ENCODE data around the gene VPS8. TPM values are rescaled to one million over a fixed set of nuclear protein-coding genes. Genes with fewer than 3 reads are reported as not detected.

VPS8 gene
- total RNA-seq, 1 donor, result 95.2 TPM

DNA sequence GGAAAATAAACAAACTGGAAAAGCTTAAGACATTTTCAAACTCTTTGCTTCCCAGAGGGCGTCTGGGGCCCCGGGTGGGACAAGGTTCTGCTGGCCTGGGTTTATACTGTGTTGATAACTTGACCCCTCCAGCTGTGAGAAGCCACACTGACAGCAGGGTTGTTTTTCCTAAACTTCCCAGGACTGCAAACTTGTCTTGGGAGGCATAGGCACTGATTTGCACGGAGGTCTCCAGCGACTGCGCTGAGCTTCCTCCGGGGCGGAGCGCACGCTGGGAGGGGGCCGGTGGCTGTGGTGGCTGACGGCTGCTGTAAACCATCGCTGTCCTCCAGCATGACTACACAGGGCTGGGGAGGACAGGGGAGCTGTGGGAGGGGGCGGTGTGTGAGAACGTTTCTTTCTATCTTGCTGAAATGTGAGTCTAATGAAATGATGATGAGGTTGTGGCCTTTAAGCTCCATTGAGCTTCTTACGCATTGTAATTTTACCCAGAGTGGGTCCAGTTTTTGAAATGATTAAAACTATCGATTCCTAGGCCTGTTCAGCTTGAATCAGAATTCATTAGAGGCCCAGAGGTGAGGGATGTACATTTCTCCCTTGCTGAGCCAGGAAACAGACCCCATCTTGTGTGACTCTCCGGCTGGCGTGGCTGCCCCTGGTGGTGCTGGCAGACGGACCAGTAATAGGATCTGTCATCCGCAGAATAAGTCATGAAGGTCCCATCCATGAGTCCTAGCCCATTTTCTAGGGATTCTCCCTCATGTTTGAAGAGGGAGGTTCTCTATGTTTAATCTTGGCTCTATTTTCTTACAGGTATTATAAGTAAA is 40.5 kb upstream of the VPS8 start:
- Histone ChIP-seq H3K4me3 (ENCODE audit: insufficient read depth, low read length) (no peak overlapping the region), H3K4me1 (ENCODE audit: insufficient read depth, low read length) (no peaks in the 10 kb centered on the region), H4K20me1 (ENCODE audit: insufficient read depth, low read length) (no peaks in the 10 kb centered on the region), H2AFZ (ENCODE audit: low read length) (no peak overlapping the region), H3K79me2 (ENCODE audit: insufficient read depth, low read length) (no peaks in the 10 kb centered on the region), H3K4me2 (ENCODE audit: insufficient read depth, low read length) (no peak overlapping the region), H3K27me3 (ENCODE audit: insufficient read depth, low read length) (peaks cover 12% of the 10 kb centered on the region), H3K9me3 (ENCODE audit: low read depth, low read length) (no peaks in the 10 kb centered on the region), H3K36me3 (ENCODE audit: insufficient read depth, low read length) (no peaks in the 10 kb centered on the region), H3K27ac (ENCODE audit: low read depth, low read length) (no peak overlapping the region)
- DNase-seq (ENCODE audit: insufficient read length, low spot score, missing footprints), result peak; percentile 50
- no peak for TF ChIP-seq CTCF (IDR thresholded peaks at IDR 0.05; ENCODE audit: extremely low read depth, low read depth, low read length)

DNA sequence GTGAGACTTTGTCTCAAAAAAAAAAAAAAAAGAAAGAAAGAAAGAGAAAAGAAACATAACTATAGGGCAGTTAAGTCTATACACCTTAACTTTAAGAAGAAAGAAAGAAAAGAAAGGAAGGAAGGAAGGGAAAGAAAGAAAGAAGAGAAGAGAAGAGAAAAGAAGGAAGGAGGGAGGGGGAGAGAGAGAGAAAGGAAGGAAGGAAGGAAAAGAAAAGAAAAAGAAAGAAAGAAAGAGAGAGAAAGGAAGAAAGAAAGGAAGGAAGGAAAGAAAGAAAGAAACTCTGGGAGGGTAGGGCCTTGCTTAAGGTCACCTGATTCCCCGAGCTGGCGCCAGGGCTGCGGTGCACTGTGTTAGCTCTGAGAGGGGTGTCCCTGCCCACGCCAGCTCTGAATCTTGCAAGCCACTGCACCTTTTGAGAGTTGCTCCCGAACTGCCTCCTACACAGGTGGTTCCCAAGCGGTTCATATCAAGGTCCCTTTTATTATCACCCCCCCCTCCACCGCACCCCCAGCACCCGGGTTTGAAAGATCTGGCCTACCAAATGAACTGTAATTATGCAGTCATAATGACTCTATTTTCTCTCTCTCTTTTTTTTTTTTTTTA is 39.2 kb upstream of the VPS8 start:
- H3K27me3 ChIP-seq (ENCODE audit: insufficient read depth, low read length), result peaks cover 11% of the 10 kb centered on the region
- H3K9me3 ChIP-seq (ENCODE audit: low read depth, low read length), result no peaks in the 10 kb centered on the region
- no peaks in the 10 kb centered on the region for H3K79me2 ChIP-seq (ENCODE audit: insufficient read depth, low read length)
- TF ChIP-seq CTCF (IDR thresholded peaks at IDR 0.05; ENCODE audit: extremely low read depth, low read depth, low read length), result no peak
- peak; percentile 45 for DNase-seq (ENCODE audit: insufficient read length, low spot score, missing footprints)
- no peak overlapping the region for H3K4me2 ChIP-seq (ENCODE audit: insufficient read depth, low read length)
- H3K4me1 ChIP-seq (ENCODE audit: insufficient read depth, low read length), result no peaks in the 10 kb centered on the region
- H3K27ac ChIP-seq (ENCODE audit: low read depth, low read length), result no peak overlapping the region
- H4K20me1 ChIP-seq (ENCODE audit: insufficient read depth, low read length), result no peaks in the 10 kb centered on the region
- H3K4me3 ChIP-seq (ENCODE audit: insufficient read depth, low read length), result no peak overlapping the region
- H2AFZ ChIP-seq (ENCODE audit: low read length), result no peak overlapping the region
- H3K36me3 ChIP-seq (ENCODE audit: insufficient read depth, low read length), result no peaks in the 10 kb centered on the region

GRCh38 chr3:184773283-184774186 is 38.4 kb upstream of the VPS8 start:
- no peak overlapping the region for H3K4me3 ChIP-seq (ENCODE audit: insufficient read depth, low read length)
- no peak for TF ChIP-seq CTCF (IDR thresholded peaks at IDR 0.05; ENCODE audit: extremely low read depth, low read depth, low read length)
- H3K4me1 ChIP-seq (ENCODE audit: insufficient read depth, low read length), result peaks cover 7% of the 10 kb centered on the region
- DNase-seq (ENCODE audit: insufficient read length, low spot score, missing footprints), result peak; percentile 37
- no peaks in the 10 kb centered on the region for H3K79me2 ChIP-seq (ENCODE audit: insufficient read depth, low read length)
- no peaks in the 10 kb centered on the region for H3K36me3 ChIP-seq (ENCODE audit: insufficient read depth, low read length)
- H2AFZ ChIP-seq (ENCODE audit: low read length), result peak overlapping the region; percentile 41
- H3K27ac ChIP-seq (ENCODE audit: low read depth, low read length), result no peak overlapping the region
- no peaks in the 10 kb centered on the region for H3K9me3 ChIP-seq (ENCODE audit: low read depth, low read length)
- no peaks in the 10 kb centered on the region for H4K20me1 ChIP-seq (ENCODE audit: insufficient read depth, low read length)
- H3K4me2 ChIP-seq (ENCODE audit: insufficient read depth, low read length), result no peak overlapping the region
- peaks cover 7% of the 10 kb centered on the region for H3K27me3 ChIP-seq (ENCODE audit: insufficient read depth, low read length)
